Left ventricle myocardium inferior (tissue), 1 donor: ENCODE data around the gene ARHGEF2. TPM values are rescaled to one million over a fixed set of nuclear protein-coding genes. Genes with fewer than 3 reads are reported as not detected.
"Not testable (repeated sequence)": the region's sequence is repeated elsewhere in the genome, so short reads cannot be mapped to it uniquely, and the experiment has no call there.

ENCODE experiments used
- DNase-seq: peaks from one replicate; pipeline ENCODE4 v3.0.0-alpha.2; 2020
- H3K27ac ChIP-seq: fragments of 200-600 bp; replicated peaks from 2 replicates; pipeline ENCODE4 v1.8.0; 2021
- H3K27me3 ChIP-seq: fragments of 200-600 bp; 2 replicates; pipeline ENCODE4 v1.8.0; 2021; ENCODE audit warnings: low read depth
- H3K36me3 ChIP-seq: fragments of 200-600 bp; 2 replicates; pipeline ENCODE4 v1.8.0; 2021
- H3K4me1 ChIP-seq: fragments of 200-600 bp; 2 replicates; pipeline ENCODE4 v1.8.0; 2021
- H3K4me3 ChIP-seq: fragments of 200-600 bp; 2 replicates; pipeline ENCODE4 v1.8.0; 2021; ENCODE audit warnings: mild to moderate bottlenecking, moderate library complexity
- H3K9me3 ChIP-seq: fragments of 200-600 bp; replicated peaks from 2 replicates; pipeline ENCODE4 v1.8.0; 2021
- intact Hi-C: fragments of 100-400 bp; cut with micrococcal nuclease; formaldehyde crosslinking; loops from one replicate; pipeline ENCODE4 v1.11.0; 2022
- total RNA-seq: library from RNA; stranded (reverse); fragmentation: NEBNext Ultra II Directional; extraction: Animal tissue kit (Norgen Biotek cat#: 25700); gene quantifications from one replicate; pipeline ENCODE4 v1.2.1, GENCODE V29; 2021
- TF ChIP-seq, protein P1 (sequence below): fragments of 200-600 bp; IDR thresholded peaks from 2 replicates; pipeline ENCODE4 v1.8.0; 2021; ENCODE audit warnings: antibody characterized with exemption, mild to moderate bottlenecking, borderline replicate concordance
- donor health status: DM: no; HTN: yes; CAD: no; lungs with severe emphysema.

The ARHGEF2 gene
- total RNA-seq, 1 donor from 2014 or later = 69.3 TPM

DNA sequence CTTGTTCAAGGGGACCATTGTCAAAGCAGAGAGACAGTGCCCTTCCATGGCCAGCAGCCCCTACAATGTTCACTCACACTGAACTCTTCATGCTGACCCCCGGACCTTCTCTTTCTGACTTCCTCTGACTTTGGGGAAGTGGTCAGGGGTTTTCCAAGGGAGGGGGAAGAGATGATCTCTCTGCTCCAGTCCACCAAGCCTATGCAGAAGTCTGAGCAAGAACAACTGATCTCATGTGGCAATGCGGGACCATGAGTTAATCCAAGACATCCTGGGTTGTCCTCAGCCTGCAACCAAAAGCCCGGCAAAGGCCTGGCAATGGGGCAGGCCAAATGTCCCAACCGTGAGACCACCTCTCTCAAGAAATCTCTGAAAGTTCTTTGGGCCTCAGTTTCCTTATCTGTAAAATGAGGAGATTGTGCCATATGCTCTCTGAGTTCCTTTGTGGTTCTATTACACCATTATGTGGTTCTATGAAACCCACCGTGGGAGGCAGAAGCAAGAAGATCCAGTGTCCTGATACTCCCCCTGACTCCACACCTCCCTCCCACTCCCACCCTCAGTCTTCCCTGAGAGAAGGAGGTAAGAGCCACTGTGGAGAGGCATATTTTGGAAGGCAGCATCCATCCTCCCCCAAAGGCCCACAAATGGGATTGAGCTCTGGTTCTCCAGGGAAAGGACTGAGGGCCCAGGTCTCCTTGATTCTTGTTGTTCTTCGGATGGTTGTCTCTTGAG is 11.8 kb upstream of the ARHGEF2 start:
- intact Hi-C loops = no loop called here
- H3K27ac ChIP-seq = peak overlapping the region; percentile 57

DNA sequence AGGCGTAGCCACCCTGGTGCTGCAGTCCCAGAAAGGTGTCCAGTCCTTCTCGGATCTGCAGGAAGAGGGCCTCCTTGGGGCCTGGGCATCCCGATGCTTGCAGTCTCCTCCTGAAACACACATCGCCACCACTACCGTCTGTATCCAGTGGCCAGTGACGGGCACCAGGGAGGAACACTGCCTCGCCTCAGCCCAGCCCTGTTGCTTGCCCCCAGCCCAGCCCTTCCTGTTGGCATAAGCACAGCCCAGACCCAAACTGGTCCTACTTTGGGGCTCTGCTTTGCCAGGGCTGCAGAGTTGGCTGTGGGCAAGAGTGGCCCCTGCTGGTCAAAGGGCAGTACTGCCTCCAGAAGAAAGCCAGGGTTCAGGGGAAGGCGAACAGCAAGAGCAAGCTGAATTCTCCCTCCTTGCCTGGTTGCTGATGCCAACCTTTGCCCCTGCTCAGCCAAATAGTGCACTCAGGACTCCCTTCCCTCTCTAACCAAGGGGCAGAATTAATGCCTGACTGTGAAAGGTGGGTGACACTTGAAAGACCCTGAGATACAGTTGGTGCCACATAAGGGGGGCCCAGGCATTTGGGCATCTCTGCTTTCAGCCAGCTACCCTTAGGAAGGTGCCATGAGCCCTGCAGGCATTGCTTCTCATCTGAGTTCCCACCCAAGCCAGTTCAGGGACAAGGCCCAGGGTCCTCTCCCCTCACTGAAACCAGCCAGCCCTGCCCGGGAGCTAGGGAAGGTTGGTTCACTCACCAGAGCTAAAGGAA is 11.1 kb upstream of the ARHGEF2 start:
- peak; percentile 70 for DNase-seq
- intact Hi-C loops = loop anchor here (2.0 kb wide), 1 partner anchor 49 kb away; the partner anchor contains the start of gene RXFP4

More for the DNA sequence above, 11.8 kb upstream of the ARHGEF2 start:
- Histone ChIP-seq H3K27me3 (no peaks in the 10 kb centered on the region), H3K9me3 (no peaks in the 10 kb centered on the region), H3K4me1 (peaks cover 12% of the 10 kb centered on the region), H3K36me3 (no peaks in the 10 kb centered on the region), H3K4me3 (no peak overlapping the region)
- DNase-seq = no peak
- TF ChIP-seq, protein P1, sequence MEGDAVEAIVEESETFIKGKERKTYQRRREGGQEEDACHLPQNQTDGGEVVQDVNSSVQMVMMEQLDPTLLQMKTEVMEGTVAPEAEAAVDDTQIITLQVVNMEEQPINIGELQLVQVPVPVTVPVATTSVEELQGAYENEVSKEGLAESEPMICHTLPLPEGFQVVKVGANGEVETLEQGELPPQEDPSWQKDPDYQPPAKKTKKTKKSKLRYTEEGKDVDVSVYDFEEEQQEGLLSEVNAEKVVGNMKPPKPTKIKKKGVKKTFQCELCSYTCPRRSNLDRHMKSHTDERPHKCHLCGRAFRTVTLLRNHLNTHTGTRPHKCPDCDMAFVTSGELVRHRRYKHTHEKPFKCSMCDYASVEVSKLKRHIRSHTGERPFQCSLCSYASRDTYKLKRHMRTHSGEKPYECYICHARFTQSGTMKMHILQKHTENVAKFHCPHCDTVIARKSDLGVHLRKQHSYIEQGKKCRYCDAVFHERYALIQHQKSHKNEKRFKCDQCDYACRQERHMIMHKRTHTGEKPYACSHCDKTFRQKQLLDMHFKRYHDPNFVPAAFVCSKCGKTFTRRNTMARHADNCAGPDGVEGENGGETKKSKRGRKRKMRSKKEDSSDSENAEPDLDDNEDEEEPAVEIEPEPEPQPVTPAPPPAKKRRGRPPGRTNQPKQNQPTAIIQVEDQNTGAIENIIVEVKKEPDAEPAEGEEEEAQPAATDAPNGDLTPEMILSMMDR = no peak

DNA sequence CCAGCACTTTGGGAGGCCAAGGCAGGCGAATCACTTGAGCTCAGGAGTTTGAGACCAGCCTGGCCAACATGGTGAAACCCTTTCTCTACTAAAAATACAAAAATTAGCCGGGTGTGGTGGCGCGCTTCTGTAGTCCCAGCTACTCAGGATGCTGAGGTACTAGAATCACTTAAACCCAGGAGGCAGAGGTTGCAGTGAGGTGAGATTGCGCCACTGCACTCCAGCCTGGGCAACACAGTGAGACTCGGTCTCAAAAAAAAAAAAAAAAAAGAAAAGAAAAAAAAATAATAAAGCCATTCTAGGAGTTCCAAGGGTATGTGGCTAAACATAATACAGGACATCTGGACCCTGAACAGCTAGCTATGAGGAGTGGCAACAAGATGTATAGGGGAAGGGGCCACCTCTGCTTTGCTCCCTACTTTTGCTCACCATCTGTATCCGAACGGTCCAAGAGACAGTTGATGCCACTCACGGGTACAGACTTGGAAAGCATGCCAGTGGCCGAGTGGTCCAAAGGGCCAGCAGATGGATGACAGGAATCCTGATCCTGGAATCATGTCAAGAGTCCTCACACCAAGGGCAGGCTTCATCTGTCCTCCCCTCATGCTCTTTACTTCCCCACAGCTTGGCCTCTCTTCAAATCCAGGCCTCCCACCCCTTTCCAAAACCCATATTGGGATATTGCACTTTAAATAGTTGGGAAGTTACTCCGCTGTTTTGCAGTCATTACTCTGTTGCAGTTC is 6.7 kb upstream of the ARHGEF2 start:
- Histone ChIP-seq H3K4me1 (peaks cover 61% of the 10 kb centered on the region), H3K27ac (peak overlapping the region; percentile 99)
- DNase-seq, H3K4me3 ChIP-seq, intact Hi-C loops, H3K27me3 ChIP-seq, H3K9me3 ChIP-seq, H3K36me3 ChIP-seq: not testable (repeated sequence)

More for the DNA sequence above, 11.1 kb upstream of the ARHGEF2 start:
- Histone ChIP-seq H3K36me3 (no peaks in the 10 kb centered on the region), H3K9me3 (no peaks in the 10 kb centered on the region), H3K27me3 (no peaks in the 10 kb centered on the region), H3K4me3 (peak overlapping the region; percentile 55), H3K4me1 (peaks cover 17% of the 10 kb centered on the region), H3K27ac (peak overlapping the region; percentile 57)
- TF ChIP-seq, protein P1 = peak; percentile 100

DNA sequence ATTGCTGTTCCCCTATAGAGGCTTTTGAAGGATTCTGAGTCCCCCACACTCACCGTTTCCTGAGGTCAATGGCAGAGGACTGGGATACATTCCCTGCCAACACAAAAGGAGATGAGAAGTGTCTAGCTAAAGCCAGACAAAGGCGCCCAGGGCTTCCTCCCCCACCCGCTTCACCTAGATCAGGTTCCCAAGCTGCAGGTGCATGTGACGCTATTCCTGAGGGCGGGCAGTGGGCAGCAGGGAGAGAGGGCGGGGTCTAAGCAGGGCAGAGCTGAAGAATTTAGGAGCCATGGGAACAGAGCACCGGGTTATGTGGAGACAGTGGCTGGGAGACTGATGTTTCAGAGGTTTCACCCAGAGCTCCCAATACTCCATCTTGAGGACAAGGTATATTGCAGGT is 6.0 kb upstream of the ARHGEF2 start:
- H3K27ac ChIP-seq = peak overlapping the region; percentile 99
- no peaks in the 10 kb centered on the region for H3K36me3 ChIP-seq
- H3K4me1 ChIP-seq = peaks cover 64% of the 10 kb centered on the region
- no peak for DNase-seq
- H3K9me3 ChIP-seq = no peaks in the 10 kb centered on the region
- no peak overlapping the region for H3K4me3 ChIP-seq
- intact Hi-C loops = no loop called here
- no peaks in the 10 kb centered on the region for H3K27me3 ChIP-seq
- TF ChIP-seq, protein P1 = no peak

DNA sequence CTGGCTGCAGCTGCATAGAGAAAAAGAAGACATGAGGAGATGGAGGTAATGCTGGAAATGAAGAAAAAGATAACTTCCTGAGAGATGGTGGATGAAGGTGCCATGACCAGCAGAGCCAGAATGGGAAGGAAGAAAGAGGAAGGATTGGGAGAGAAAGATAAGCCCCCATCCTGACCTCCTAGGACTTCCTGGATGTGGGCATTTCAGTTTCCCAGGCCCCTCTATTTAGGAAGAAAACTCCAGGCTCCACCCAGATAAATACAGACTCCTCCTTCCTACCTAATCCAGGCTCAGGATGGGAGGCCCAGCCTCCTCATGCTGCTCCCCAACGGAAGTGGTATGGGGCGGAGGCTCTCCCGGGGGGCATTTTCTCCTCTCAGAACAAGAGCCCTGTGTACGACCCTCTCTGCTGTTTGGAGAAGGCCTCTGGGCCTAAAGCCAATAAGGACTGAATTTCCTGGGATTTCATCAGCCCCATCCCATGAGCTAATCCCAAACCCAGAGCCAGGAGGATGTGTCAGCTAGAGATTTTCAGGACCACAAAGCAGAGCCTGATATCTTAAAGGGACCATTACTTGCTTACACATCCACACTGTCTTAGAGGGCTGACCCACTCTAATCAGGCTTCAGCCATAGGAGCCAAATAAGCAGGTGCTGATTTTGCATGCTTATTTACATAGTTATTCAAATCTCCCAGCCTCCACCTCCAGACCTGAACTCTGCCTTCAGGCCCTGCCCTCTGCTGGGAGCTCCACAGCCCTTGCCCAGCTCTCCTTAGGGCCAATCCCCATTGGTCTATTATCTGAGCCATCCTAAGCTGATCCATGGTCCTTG is 5.1 kb upstream of the ARHGEF2 start:
- intact Hi-C loops = no loop called here
- TF ChIP-seq, protein P1 = no peak
- Histone ChIP-seq H3K4me1 (peaks cover 65% of the 10 kb centered on the region), H3K4me3 (peak overlapping the region; percentile 77), H3K27ac (peak overlapping the region; percentile 99), H3K36me3 (no peaks in the 10 kb centered on the region), H3K27me3 (no peaks in the 10 kb centered on the region), H3K9me3 (no peaks in the 10 kb centered on the region)
- DNase-seq = peak; percentile 80
